AG09309 (cell line): ENCODE results near the gene IL15.
"Not testable (repeated sequence)": the region's sequence is repeated elsewhere in the genome, so short reads cannot be mapped to it uniquely, and the experiment has no call there.

Experiments
- DNase-seq: peaks from one replicate; pipeline ENCODE4 v3.0.0-alpha.2; 2010; ENCODE audit warnings: low read depth
- H3K4me3 ChIP-seq: 2 replicates; pipeline ENCODE4 v1.5.1; 2011; ENCODE audit warnings: mild to moderate bottlenecking, low read depth, low read length, moderate library complexity; ENCODE audit not compliant: control insufficient read depth
- CTCF ChIP-seq: IDR thresholded peaks from 2 replicates; pipeline ENCODE4 v1.5.1; 2011; ENCODE audit warnings: mild to moderate bottlenecking, low read depth, low read length, inconsistent platforms; ENCODE audit not compliant: insufficient read depth, control insufficient read depth; ENCODE audit errors: missing control alignments

Gene IL15

GRCh38 chr4:141686879-141687278 lies 50.5 kb downstream of the IL15 start:
- no peak overlapping the region for H3K4me3 ChIP-seq

GRCh38 chr4:141689726-141690296 lies 53.4 kb downstream of the IL15 start:
- not testable (repeated sequence) for H3K4me3 ChIP-seq, DNase-seq

More at GRCh38 chr4:141686879-141687278, 50.5 kb downstream of the IL15 start:
- TF ChIP-seq CTCF: no peak
- no peak for DNase-seq

- DNase-seq, H3K4me3 ChIP-seq: not testable (repeated sequence)
These were observed 54.9 kb downstream of the IL15 start for GRCh38 chr4:141691247-141691646.

- DNase-seq: no peak
- TF ChIP-seq CTCF: no peak
- H3K4me3 ChIP-seq: no peak overlapping the region
These were observed 55.7 kb downstream of the IL15 start for GRCh38 chr4:141692081-141692480.

GRCh38 chr4:141697116-141697515 lies 60.7 kb downstream of the IL15 start:
- no peak for DNase-seq
- H3K4me3 ChIP-seq: no peak overlapping the region
- TF ChIP-seq CTCF: no peak

GRCh38 chr4:141702472-141703182 lies 66.2 kb downstream of the IL15 start:
- H3K4me3 ChIP-seq: no peak overlapping the region
- no peak for TF ChIP-seq CTCF
- DNase-seq: no peak

- TF ChIP-seq CTCF: no peak
- no peak for DNase-seq
These were observed 67.1 kb downstream of the IL15 start for GRCh38 chr4:141703497-141703896.

More at GRCh38 chr4:141703497-141703896, 67.1 kb downstream of the IL15 start:
- H3K4me3 ChIP-seq: no peak overlapping the region
